Osteoblast (primary cell): ENCODE measurements around the gene ADGRV1. TPM values are rescaled to one million over a fixed set of nuclear protein-coding genes. Genes with fewer than 3 reads are reported as not detected.

ENCODE experiments used
- DNase-seq: peaks from one replicate; pipeline ENCODE4 v3.0.0; 2011; ENCODE audit warnings: low spot score, mixed read lengths; ENCODE audit not compliant: insufficient read length; ENCODE audit errors: missing footprints
- H2AFZ ChIP-seq: 2 replicates; pipeline ENCODE4 v1.6.0; 2011; ENCODE audit warnings: mild to moderate bottlenecking, low read length
- H3K27ac ChIP-seq: 2 replicates; pipeline ENCODE4 v1.5.1; 2011; ENCODE audit warnings: mild to moderate bottlenecking, low read depth, low read length, moderate library complexity
- H3K27me3 ChIP-seq: 2 replicates; pipeline ENCODE4 v1.6.0; 2012; ENCODE audit warnings: mild to moderate bottlenecking, control low read depth, inconsistent platforms, low read length, moderate library complexity; ENCODE audit not compliant: insufficient read depth
- H3K36me3 ChIP-seq: 2 replicates; pipeline ENCODE4 v1.5.1; 2011; ENCODE audit warnings: mild to moderate bottlenecking, low read length, control low read depth, moderate library complexity; ENCODE audit not compliant: insufficient read depth
- H3K4me1 ChIP-seq: 2 replicates; pipeline ENCODE4 v1.5.1; 2011; ENCODE audit warnings: mild to moderate bottlenecking, low read length, control low read depth, moderate library complexity; ENCODE audit not compliant: insufficient read depth
- H3K4me2 ChIP-seq: 2 replicates; pipeline ENCODE4 v1.6.0; 2011; ENCODE audit warnings: mild to moderate bottlenecking, low read length; ENCODE audit not compliant: insufficient read depth
- H3K4me3 ChIP-seq: fragments of 200-600 bp; sonication (generic); 3 replicates; pipeline ENCODE4 v1.5.1; 2012; ENCODE audit warnings: mild to moderate bottlenecking, low read length, inconsistent platforms; ENCODE audit not compliant: insufficient read depth
- H3K79me2 ChIP-seq: 2 replicates; pipeline ENCODE4 v1.6.0; 2012; ENCODE audit warnings: mild to moderate bottlenecking, low read length, control low read depth, inconsistent platforms; ENCODE audit not compliant: insufficient read depth
- H3K9me3 ChIP-seq: 2 replicates; pipeline ENCODE4 v1.5.1; 2011; ENCODE audit warnings: low read depth, low read length, control low read depth
- H4K20me1 ChIP-seq: 2 replicates; pipeline ENCODE4 v1.6.0; 2012; ENCODE audit warnings: mild to moderate bottlenecking, low read length, control low read depth; ENCODE audit not compliant: insufficient read depth
- CTCF ChIP-seq: IDR thresholded peaks from 2 replicates; pipeline ENCODE4 v1.5.1; 2011; ENCODE audit warnings: mild to moderate bottlenecking, low read depth, low read length, moderate library complexity; ENCODE audit errors: extremely low read depth
- total RNA-seq: library from RNA; depleted of rRNA; stranded (reverse); fragments of >200 nt; gene quantifications from 2 replicates; pipeline ENCODE4 v1.2.3, GENCODE V29; 2012

ADGRV1 gene
- total RNA-seq, 1 donor: under 0.01 TPM

GRCh38 chr5:91074615-91075014 lies 516.0 kb downstream of the ADGRV1 start:
- no peak overlapping the region for H3K4me2 ChIP-seq
- H2AFZ ChIP-seq: no peak overlapping the region

GRCh38 chr5:91076138-91076537 lies 517.5 kb downstream of the ADGRV1 start:
- no peaks in the 10 kb centered on the region for H3K36me3 ChIP-seq
- H3K79me2 ChIP-seq: no peaks in the 10 kb centered on the region
- no peak overlapping the region for H3K27ac ChIP-seq
- no peak for TF ChIP-seq CTCF
- H3K4me2 ChIP-seq: no peak overlapping the region
- no peak overlapping the region for H3K4me3 ChIP-seq
- H3K4me1 ChIP-seq: peaks cover 40% of the 10 kb centered on the region
- no peaks in the 10 kb centered on the region for H4K20me1 ChIP-seq
- peaks cover under 1% of the 10 kb centered on the region for H3K27me3 ChIP-seq
- no peak for DNase-seq
- no peak overlapping the region for H2AFZ ChIP-seq
- no peaks in the 10 kb centered on the region for H3K9me3 ChIP-seq

More at GRCh38 chr5:91074615-91075014, 516.0 kb downstream of the ADGRV1 start:
- H3K27ac ChIP-seq: no peak overlapping the region
- no peaks in the 10 kb centered on the region for H3K9me3 ChIP-seq
- H3K4me3 ChIP-seq: no peak overlapping the region
- peak; percentile 48 for TF ChIP-seq CTCF
- no peaks in the 10 kb centered on the region for H3K79me2 ChIP-seq
- H3K4me1 ChIP-seq: peaks cover 40% of the 10 kb centered on the region
- H3K27me3 ChIP-seq: peaks cover 4% of the 10 kb centered on the region
- DNase-seq: no peak
- H4K20me1 ChIP-seq: no peaks in the 10 kb centered on the region
- H3K36me3 ChIP-seq: no peaks in the 10 kb centered on the region

GRCh38 chr5:91077623-91078022 lies 519.0 kb downstream of the ADGRV1 start:
- H3K4me2 ChIP-seq: no peak overlapping the region
- H3K79me2 ChIP-seq: no peaks in the 10 kb centered on the region
- no peaks in the 10 kb centered on the region for H3K36me3 ChIP-seq
- no peak for TF ChIP-seq CTCF
- H4K20me1 ChIP-seq: no peaks in the 10 kb centered on the region
- H3K27ac ChIP-seq: no peak overlapping the region
- H2AFZ ChIP-seq: no peak overlapping the region
- DNase-seq: no peak
- H3K4me3 ChIP-seq: no peak overlapping the region
- H3K4me1 ChIP-seq: peaks cover 36% of the 10 kb centered on the region
- no peaks in the 10 kb centered on the region for H3K9me3 ChIP-seq
- H3K27me3 ChIP-seq: no peaks in the 10 kb centered on the region

- H3K27me3 ChIP-seq: no peaks in the 10 kb centered on the region
- H3K9me3 ChIP-seq: no peaks in the 10 kb centered on the region
- no peak overlapping the region for H3K4me3 ChIP-seq
- no peaks in the 10 kb centered on the region for H3K36me3 ChIP-seq
- no peak overlapping the region for H3K4me2 ChIP-seq
- H3K27ac ChIP-seq: no peak overlapping the region
- peak overlapping the region; percentile 71 for H2AFZ ChIP-seq
- TF ChIP-seq CTCF: no peak
- no peaks in the 10 kb centered on the region for H3K79me2 ChIP-seq
- no peak for DNase-seq
- H3K4me1 ChIP-seq: peaks cover 23% of the 10 kb centered on the region
- no peaks in the 10 kb centered on the region for H4K20me1 ChIP-seq
Observed at GRCh38 chr5:91079037-91079436, 520.4 kb downstream of the ADGRV1 start.
